ENCODE results near the gene DYNC2I2.

- TF ChIP-seq POLR2A (IDR thresholded peaks at IDR 0.05) (no peak), CTCF (IDR thresholded peaks at IDR 0.05) (no peak)
These were observed 23.0 kb downstream of the DYNC2I2 start for GRCh38 chr9:128633601-128634000.
